GM18508 (cell line): Measurements from ENCODE around the gene CACNA1B.
"Not testable (repeated sequence)": the region's sequence is repeated elsewhere in the genome, so short reads cannot be mapped to it uniquely, and the experiment has no call there.

Experiments
- ATAC-seq: cut with Tn5 transposase; IDR thresholded peaks from one replicate; pipeline ENCODE4 v1.9.1; 2021; ENCODE audit warnings: moderate number of reproducible peaks; ENCODE audit not compliant: insufficient read depth, unreplicated experiment

Gene CACNA1B

DNA sequence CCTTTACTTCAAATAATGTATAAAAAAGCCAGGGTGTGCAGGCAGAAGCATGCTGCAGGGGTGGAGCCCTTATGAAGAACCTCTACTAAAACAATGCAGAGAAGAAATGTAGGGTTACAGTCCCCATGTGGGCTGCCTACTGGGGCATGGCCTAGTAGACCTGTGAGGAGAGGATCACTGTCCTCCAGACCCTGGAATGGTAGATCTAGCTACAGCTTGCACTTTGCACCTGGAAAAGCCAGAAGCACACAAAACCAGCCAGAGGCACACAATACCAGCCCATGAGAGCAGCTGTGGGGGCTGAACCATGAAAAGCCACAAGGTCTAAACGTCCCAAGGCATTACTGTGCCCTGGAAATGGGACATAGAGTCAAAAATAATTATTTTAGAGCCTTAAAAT is 289.2 kb downstream of the CACNA1B start:
- ATAC-seq = not testable (repeated sequence)
